HG03442 (cell line): ENCODE data around the gene ZNF354C.
"Not testable (repeated sequence)": the region's sequence is repeated elsewhere in the genome, so short reads cannot be mapped to it uniquely, and the experiment has no call there.

ENCODE experiments used
- ATAC-seq: cut with Tn5 transposase; IDR thresholded peaks from one replicate; pipeline ENCODE4 v1.9.1; 2021; ENCODE audit warnings: mild to moderate bottlenecking, moderate library complexity; ENCODE audit not compliant: unreplicated experiment

Gene ZNF354C

DNA sequence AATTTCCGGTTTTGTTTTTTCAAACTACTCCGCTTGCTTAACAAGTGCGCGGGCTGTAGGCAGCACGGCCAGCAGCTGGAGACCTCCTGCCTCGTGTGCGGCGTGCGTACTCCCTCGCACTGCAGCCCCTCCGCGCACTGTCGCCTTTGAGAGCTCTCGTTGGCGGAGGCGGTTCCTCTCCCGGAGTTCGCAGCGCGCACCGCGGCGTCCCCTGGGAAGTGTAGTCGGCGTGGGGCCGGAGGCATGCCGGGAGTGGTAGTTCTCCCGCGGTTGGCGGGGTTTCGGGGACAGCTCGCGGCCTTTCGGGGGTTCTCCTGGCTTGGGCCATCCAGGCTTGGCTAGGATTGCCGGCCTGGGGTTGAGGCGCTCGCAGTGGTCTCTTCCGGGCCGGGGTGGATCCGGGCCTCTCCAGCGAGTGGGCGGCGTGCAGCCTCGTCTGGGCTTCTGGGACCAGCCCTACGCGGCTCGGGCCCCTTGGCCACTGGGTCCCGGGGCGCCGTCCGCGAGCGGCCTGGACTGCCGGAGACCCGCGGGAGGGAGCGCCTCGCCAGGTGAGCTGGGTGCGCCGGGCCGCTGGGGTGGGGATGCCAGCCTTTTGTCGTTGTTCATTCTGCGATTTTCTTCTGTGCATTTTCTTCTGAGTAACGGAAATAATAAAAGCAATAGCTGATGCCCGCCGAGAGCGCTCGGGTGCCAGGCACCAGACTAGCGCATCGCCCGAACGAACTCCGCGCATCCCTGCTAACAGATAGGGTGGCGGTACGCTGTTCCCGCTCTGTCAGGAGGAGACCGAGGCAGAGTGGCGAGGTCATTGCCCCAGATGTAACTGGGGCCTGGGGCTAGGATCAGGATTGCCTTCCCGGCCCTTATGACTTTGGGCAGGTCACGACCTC, at the start of gene ZNF354C:
Gene ZNF354C, plus strand, starts transcription at position 258 of the 893 bp plus-strand sequence. CDS start 1,696 bp downstream, outside the sequence.
- no peak for ATAC-seq

DNA sequence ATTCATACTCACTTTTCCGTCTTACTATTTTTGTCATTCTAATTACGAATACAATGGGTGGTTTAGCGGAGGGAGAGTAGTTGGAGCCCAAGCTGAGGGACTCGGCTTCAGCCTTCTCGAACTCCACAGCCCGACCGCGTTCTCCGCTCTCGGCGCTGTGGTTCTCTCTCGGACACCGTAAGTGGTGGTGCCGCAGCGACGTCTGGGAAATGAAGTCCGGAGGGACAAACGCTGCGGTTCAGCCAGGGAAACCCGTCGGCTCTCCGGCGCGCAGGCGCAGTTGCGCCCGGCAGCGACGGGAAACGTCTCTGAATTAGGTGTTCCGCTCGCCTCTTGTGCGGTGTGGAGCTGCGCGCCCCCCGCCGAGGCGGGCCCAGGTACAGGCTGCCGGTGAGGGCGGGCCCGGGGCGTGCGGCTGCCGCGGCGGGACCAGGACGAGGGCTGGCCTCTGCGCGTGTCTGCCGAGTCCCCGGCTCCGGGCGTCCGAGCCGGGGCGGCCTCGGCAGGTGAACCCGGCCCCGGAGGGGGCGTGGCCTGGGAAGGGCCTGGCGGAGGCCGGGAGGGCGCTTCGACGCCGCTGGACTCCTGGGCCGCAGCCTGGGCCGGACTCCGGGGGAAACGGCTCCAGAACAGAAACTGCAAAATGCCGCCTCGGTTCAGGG, 36.5 kb upstream of the ZNF354C start, which contains the start of gene ZNF879:
Gene ZNF879, plus strand, starts transcription at position 277 of the 662 bp plus-strand sequence. CDS start 1,201 bp downstream, outside the sequence.
- ATAC-seq: peak; percentile 75

DNA sequence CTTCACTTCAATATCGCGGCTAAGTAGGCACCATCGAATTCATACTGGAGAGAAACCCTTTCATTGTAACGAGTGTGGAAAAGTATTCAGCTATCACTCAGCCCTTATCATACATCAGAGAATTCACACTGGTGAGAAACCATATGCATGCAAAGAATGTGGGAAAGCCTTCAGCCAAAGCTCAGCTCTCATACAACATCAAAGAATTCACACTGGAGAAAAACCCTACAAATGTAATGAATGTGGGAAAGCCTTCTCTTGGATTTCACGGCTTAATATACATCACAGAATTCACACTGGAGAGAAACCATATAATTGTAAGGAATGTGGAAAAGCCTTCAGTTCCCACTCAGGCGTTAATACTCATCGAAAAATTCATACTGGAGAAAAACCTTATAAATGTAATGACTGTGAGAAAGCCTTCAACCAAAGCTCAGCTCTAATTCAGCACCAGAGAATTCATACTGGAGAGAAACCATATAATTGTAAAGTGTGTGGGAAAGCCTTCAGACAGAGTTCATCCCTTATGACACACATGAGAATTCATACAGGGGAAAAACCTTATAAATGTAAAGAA, 27.1 kb upstream of the ZNF354C start:
- ATAC-seq: no peak

DNA sequence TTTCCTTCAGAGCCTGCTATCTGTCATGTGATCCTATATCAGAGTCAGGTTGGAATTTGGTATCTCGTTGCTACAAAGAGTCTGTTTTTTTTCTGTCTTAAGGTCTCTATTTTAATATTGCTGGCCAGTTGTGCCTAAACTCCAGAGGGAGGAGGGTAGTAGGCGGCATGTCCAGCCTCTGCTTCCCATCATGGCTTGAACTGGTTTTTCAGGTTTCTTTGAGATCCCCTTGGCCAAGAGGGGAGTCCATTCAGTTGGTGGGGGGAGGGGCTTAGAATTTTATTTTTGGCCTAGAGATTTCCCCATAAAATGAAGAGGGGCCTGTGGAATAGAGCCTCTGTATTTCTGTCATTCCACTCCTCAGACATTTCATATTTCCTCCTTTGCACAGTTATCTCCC, 15.4 kb upstream of the ZNF354C start:
- ATAC-seq: no peak

DNA sequence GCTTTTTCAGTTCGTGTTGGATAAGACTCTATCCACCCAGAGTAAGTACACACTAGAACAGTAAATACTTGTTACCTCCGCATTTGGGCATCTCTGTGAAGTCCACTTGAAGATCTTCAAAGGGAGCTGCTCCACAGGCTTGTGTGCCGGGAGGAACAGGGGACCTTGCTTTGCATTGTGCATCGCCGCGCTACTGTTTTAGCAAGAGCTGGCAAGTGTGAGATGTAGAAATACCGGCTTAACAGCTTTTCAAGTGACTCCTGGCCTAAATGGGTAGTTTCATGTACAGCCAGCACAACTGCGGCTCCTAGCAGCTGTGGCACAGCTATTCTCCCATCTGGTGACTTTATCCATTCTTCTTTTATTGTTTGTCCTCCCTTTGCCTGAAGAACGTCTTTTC, 8.4 kb upstream of the ZNF354C start:
- ATAC-seq: no peak

DNA sequence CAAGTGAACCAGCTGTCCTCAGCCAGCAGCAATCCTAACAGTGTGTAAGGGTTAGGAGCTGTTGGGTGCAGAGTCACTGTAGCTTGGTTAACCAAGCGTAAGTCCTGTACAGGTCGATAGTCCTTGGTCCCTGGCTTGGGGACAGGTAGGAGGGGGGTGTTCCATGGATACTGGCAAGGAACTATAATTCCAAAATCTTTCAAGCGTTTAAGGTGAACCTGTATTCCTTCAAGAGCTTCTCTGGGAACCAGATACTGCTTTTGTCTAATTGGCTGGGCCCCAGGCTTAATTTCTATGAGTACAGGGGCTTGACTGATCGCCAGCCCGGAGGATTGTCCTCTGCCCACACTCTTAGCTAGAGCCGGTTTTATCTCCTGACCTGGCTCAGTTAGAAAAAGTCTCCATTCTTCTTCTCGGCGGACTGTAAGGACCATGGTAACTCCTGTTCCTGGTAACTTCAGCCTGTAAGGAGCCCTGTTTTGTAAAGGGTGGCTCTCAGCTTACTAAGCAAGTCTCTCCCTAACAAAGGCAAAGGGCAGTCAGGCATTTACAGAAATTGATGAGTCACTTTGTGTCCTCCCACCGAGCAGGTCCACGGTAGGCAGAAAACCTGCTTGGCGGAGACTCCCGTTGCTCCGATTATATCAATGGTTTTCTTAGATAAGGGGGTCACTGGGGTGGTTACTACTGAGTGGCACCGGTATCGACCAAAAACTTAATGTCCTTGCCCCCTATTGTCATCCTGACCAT, 6.0 kb upstream of the ZNF354C start:
- ATAC-seq: no peak

DNA sequence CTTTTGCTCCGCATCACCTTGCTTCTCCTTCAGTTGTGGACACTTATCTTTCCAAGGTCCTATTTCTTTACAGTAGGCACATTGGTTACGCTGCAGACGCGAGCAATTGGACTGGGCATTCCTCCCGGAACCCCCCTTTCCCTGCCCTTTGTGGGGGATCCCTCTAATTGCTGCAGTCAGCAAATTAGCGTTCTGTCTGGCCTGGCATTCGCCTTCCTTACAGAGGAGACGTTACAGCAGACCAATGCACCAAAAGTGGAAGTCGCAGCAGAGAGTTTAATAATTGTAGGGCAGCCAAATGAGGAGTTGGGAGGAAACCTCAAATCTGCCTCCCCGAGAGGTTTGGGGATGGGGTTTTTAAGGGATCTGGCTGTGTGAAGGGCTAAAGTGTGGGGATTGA, 5.3 kb upstream of the ZNF354C start:
- ATAC-seq: no peak

DNA sequence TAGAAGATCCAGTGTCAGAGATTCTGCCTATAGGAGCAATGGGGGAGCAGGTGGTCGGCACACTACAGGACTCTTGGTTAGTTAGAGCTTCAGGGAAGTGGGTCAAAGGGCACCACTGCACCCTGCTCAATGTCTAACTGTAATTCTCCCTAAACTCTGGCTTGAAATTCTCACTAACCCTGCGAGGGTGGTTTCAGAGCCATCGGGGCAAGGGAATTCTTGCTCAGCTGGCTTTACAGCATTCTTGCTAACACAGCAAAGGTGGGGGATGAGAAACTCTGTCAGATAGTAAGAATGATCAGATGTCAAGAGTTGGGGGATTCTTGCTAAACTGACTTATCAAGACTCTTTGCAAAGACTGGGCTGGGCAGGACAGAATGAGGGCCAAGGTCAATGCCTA, 4.7 kb upstream of the ZNF354C start:
- ATAC-seq: no peak

DNA sequence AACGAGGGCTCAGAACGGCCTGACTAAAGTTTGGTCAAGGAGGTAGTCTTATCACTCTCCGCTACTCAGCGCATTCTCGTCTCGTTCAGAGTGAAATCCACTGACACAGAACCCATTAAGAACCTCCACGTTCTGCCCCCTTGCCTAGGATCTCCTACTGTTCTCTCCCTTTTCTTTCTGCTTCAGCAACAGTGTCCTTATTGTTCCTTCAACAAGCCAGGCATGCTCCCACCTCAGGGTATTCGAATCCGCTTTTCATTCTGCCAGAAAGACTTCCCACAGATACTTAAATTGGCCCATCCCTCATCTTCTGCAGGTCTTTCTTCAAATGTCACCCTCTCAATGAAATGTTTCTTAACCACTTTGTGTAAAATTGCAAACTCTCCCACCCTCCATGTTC, 4.3 kb upstream of the ZNF354C start:
- ATAC-seq: no peak

DNA sequence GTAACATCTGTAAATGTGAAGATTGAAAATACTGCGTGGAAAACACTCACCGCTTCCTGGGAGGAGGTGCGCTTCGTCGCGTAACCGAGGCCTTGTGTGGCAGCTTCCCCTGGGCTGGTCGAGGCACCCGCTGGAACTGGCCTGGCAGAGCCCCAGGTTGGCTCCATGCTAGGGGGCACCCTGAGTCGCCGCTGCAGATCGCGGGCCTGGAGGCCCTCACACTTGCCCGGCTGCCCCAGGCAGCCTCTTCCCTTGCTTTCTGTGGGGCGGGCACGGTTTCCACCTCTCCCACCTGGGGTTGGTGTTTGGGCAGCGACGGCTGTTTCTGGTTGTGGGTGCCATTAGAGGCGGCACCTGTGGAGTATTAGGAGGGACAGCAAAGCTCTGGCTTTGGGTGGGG, 852 bp downstream of the ZNF354C start:
- ATAC-seq: no peak

DNA sequence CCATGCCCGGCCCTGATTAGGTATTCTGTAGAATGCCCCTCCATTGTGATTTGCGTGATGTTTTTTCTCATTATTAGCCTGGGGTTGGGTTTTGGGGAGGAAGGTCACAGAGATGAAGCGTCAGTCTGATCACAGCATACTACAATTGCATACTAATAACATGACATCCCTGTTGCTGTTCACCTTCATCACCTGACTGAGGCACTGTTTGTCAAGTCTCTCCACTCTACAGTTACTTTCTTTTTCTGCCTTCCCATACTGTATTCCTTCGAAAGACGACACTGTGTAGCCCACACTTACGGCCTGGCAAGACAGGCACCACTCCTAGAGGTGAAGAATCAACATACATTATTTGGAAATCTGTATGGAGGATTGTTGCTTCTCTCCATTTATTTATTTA, 5.5 kb downstream of the ZNF354C start:
- ATAC-seq: no peak

DNA sequence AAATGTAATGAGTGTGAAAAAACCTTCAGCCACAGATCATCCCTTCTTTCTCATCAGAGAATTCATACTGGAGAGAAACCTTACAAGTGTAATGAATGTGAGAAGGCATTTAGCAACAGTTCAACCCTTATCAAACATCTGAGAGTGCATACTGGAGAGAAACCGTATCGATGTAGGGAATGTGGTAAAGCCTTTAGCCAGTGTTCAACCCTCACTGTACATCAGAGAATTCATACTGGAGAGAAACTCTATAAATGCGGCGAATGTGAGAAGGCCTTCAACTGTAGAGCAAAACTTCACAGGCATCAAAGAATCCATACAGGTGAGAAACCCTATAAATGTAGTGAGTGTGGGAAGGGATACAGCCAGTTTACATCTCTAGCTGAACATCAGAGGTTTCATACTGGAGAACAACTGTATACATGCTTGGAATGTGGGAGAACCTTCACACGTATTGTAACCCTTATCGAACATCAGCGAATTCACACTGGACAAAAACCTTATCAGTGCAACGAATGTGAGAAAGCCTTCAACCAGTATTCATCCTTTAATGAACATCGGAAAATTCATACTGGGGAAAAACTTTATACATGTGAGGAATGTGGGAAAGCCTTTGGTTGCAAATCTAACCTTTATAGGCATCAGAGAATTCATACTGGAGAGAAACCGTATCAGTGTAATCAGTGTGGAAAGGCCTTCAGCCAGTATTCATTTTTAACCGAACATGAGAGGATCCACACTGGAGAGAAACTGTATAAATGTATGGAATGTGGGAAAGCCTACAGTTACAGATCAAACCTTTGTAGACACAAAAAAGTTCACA, 19.2 kb downstream of the ZNF354C start:
- no peak for ATAC-seq

DNA sequence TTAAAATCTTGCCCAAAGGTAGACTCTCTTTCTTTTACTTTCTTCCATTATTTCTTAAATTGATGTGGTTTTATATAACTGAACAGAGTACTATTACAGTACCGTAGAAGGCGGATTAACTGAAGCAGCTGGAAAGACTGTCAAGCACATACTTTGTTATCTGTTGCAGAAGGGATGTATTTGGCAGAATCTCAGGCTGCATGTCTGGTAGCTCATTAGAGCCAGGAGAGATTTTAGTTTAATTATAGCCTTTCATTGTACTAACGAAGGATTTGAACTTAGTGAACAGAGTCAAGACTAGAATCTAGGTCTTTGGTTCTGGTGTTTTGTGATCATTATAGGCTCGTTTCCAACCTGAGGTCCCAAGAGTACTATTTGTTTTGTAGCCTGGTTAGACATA, 20.6 kb downstream of the ZNF354C start:
- no peak for ATAC-seq

DNA sequence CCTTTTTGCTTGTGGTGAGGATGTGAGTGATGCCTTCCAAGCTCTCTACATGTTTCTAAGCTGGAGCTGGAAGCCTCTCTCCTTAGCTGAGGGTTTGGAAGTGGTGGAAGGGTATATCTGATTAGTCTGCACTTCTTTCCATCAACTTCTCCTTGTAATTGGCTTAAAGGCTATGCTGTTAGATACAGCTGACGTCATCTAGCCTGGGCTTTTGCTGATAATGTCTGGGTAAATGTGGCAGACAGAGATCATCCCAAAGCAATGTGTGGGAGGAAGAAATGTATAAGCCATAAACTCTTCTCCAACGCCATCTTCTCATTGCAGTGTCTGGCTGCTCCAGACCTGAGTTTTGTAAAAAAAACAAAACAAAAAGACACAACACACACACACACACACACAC, 29.3 kb downstream of the ZNF354C start:
- ATAC-seq: no peak

DNA sequence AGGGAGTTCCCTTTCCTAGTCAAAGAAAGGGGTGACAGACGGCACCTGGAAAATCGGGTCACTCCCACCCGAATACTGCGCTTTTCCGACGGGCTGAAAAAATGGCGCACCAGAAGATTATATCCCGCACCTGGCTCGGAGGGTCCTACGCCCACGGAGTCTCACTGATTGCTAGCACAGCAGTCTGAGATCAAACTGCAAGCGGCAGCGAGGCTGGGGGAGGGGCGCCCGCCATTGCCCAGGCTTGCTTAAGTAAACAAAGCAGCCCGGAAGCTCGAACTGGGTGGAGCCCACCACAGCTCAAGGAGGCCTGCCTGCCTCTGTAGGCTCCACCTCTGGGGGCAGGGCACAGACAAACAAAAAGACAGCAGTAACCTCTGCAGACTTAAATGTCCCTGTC, 41.1 kb downstream of the ZNF354C start:
- not testable (repeated sequence) for ATAC-seq

DNA sequence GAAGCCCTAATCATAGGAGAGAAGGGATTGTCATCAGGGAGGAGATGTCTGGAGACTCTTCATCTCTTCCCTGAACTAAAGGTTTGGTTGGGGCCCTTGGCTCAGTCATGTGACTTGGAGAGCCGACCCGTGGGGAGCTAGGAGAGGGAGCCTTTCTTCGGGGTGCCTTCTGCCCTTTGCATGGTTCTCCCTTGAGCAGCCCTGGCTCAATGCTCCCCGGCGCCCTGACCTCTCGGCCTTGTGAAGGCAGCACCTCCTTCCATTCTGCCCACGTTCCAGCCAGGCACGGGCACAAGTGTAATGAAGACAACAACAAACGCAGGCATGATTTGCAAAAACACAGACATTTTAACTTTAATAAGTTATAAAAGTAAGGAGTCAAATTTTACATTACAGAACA, 50.4 kb downstream of the ZNF354C start:
- no peak for ATAC-seq

DNA sequence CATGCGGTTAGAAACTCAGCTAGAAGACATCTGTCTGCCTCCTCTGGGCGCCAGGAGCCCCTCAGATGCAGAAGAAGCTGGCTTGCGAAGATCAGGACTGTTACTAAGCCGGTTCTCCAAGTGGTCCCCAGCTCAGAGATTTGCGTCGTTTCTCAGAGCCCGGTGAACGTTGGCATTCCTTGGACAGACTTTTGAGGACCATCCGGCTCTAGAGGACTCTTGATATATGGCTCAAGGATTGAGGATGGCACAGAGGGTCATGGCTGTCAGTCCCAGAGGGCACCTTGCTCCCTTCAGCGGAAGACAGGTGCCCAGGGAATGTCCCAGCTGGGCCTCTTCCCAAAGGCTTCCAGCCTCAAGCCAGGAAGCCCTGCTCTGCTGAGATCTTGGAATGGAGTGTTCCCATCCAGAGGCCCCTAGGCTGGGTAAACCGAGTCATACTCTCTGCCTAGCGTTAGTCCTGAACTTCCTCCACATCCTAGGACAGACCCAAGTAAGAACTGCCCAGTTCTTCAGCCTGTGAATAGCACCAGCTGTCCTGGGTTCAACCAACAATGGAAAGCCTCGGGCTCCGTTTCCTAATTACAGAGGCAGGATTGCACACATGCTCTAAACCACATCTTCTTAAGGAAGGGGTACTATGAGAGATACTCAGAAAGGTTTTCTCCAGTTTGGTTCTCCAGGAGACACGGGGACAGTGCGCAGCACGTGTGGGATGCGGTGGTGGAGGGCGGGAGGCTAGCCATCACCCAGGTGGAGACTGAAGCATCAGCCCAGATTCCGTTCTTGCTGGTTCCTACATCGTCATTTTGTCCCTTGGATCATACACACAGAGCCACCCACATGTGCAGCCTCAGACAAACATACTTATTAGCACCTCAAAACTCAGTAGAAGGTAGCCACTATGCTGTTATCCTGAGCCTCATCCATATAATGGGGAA, 51.4 kb downstream of the ZNF354C start:
- no peak for ATAC-seq

DNA sequence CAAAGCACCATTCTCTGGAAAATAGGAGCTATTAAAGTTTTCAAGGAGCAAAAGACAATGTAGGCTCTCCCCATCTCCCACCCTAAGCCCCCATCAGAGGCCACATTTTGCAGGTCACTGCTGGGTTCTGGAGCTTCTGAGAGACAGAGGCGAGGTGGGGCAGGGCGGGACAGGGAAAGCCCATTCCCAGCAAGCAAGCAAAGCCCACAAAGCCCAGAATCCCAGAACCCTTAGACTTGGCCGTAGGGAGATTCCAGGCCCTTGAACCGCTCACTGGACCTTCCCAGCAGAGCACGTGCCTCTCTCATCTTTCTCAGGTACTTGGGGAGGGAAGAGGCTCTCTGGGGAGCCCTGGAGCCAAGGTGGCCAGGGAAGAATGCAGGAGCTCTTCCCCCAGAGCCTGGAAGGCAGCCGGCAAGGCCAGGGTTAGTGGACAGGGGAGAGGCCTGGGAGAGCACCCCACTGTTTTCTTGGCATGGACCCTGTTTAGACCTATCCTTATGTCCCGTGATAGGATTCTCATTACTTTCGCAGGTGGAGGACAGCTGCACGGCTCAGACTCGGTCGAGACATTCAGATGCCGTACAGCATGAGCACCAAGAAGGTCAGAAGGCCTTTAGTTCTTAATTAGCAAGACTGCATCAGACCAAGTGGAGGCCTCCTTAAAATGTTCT, 52.4 kb downstream of the ZNF354C start:
- no peak for ATAC-seq

DNA sequence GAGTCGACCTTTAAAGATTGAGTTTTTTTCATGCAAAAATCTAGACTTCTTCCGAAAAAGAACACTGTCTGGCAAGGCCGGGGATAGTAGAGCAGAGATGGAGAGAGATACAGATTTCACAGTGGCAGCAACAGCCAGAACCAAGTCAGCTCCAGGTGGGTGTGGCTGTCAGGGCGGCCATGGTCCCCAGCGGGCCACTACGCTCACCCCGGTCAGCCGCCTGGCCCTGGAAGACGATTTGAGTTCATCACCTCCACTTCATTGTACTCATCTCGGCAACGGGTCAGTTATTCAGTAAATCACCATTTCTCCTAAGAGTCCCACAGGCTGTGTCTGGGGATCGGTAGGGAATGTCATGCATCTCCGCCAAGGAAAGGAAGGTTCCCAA, 53.0 kb downstream of the ZNF354C start:
- ATAC-seq: no peak
